ENCODE data around the gene USP6NL. TPM values are rescaled to one million over a fixed set of nuclear protein-coding genes. Genes with fewer than 3 reads are reported as not detected.

Gene USP6NL
- total RNA-seq, 1 experiment from 2014 or later: 24.6 TPM

DNA sequence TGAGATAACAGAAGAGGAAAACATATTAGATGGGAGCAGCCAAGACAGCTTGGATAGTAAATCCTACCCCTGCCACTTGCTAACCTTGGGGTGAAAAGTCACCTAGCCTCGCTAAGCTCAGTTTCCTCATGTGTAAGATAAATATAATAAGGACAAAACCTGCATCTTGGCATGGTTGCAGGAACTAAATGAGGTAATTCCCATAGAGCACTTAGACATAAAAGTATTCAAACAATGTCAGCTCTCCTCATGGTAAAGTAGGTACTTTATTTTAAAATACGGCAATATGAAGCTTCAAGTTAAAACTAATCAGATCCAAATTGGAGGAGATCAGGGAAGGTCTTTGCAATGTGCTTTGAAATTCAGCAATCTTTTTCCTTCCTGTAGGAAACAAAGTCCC lies 113.1 kb downstream of the USP6NL start:
- ChIA-PET RAD21 (ENCODE audit: low non-redundant PET in 1 of 2, low total read pairs in 2 of 2, uncharacterized antibody in 2 of 2, unreplicated experiment in 2 of 2) (no interaction called here), CTCF (no interaction called here), POLR2A (no interaction called here)
- TF ChIP-seq CBX3 (IDR thresholded peaks at IDR 0.05; ENCODE audit: low read depth) (no peak), EZH2 (IDR thresholded peaks at IDR 0.05) (no peak), SP1 (IDR thresholded peaks at IDR 0.05; ENCODE audit: low read depth) (no peak), ZFX (IDR thresholded peaks at IDR 0.05) (no peak), SRF (IDR thresholded peaks at IDR 0.05; ENCODE audit: low read depth) (no peak), EGR1 (IDR thresholded peaks at IDR 0.05; ENCODE audit: low read depth) (no peak), CEBPB (IDR thresholded peaks at IDR 0.05; ENCODE audit: low read depth) (no peak), POLR2A (IDR thresholded peaks at IDR 0.05; ENCODE audit: borderline replicate concordance, extremely low read depth, insufficient read depth, insufficient read length) (no peak), TCF7L2 (IDR thresholded peaks at IDR 0.05; ENCODE audit: borderline replicate concordance, extremely low read depth, insufficient read depth, insufficient read length) (no peak), FOSL1 (IDR thresholded peaks at IDR 0.05; ENCODE audit: low read depth) (no peak), MAX (IDR thresholded peaks at IDR 0.05) (no peak), REST (IDR thresholded peaks at IDR 0.05; ENCODE audit: low read depth) (no peak), CTCF (IDR thresholded peaks at IDR 0.05 in 2 of 3, conservative IDR thresholded peaks at IDR 0.05 in 1 of 3; ENCODE audit: borderline replicate concordance in 1 of 3, insufficient read depth in 1 of 3, low read depth in 2 of 3, low read length in 2 of 3) (no peak), JUND (IDR thresholded peaks at IDR 0.05) (no peak), EZH2phosphoT487 (IDR thresholded peaks at IDR 0.05; ENCODE audit: borderline replicate concordance) (no peak), POLR2AphosphoS5 (IDR thresholded peaks at IDR 0.05; ENCODE audit: low read depth, low read length) (no peak), ZNF274 (IDR thresholded peaks at IDR 0.05; ENCODE audit: low read depth, low read length) (no peak), YY1 (IDR thresholded peaks at IDR 0.05; ENCODE audit: extremely low read depth, insufficient replicate concordance, low read depth, low read length) (no peak)
- Histone ChIP-seq H3K4me1 (ENCODE audit: control insufficient read depth in 1 of 2, insufficient read depth in 2 of 2, low read length in 2 of 2) (no peaks in the 10 kb centered on the region), H3K27ac (ENCODE audit: low read depth, low read length) (no peak overlapping the region), H3K4me2 (ENCODE audit: low read length) (no peak overlapping the region), H3K4me3 (replicated peaks in 1 of 2; ENCODE audit: low read depth in 1 of 2, low read length in 2 of 2) (no peak overlapping the region), H3K9me2 (ENCODE audit: insufficient read depth) (no peaks in the 10 kb centered on the region), H3K9me3 (ENCODE audit: control insufficient read depth in 1 of 2, insufficient read depth in 1 of 2, low read depth in 1 of 2, low read length in 2 of 2) (no peaks in the 10 kb centered on the region), H3K79me2 (ENCODE audit: insufficient read depth, low read length) (no peaks in the 10 kb centered on the region), H2AFZ (ENCODE audit: low read depth, low read length, poor library complexity, severe bottlenecking) (no peak overlapping the region), H3K36me3 (ENCODE audit: control insufficient read depth in 1 of 2, insufficient read depth in 2 of 2, low read length in 2 of 2) (peaks cover 0 to 6% of the 10 kb centered on the region in 2 experiments; a peak in 2 of 4 replicates), H3K9ac (ENCODE audit: low read length) (no peak overlapping the region), H3K27me3 (ENCODE audit: insufficient read depth, low read length) (no peaks in the 10 kb centered on the region), H4K20me1 (ENCODE audit: insufficient read depth) (no peaks in the 10 kb centered on the region)
- DNase-seq (ENCODE audit: low read depth, low spot score) (no peak), ATAC-seq (no peak)
- BruUV-seq (replicated peaks): no TSS peak
- intact Hi-C loops (cut with micrococcal nuclease): no loop called here
